NCI-H1417 (cell line): ENCODE measurements around the gene OR2Y1.
A peak's percentile ranks its signal among the peaks of the same experiment; 100 is the strongest.
"Not testable (repeated sequence)": the region's sequence is repeated elsewhere in the genome, so short reads cannot be mapped to it uniquely, and the experiment has no call there.

Experiments
- DNase-seq, 3 experiments: peaks; one replicate each; lab custom pipeline; 2025; lab: John Stamatoyannopoulos, UW

The OR2Y1 gene

GRCh38 chr5:180739271-180739670 lies 587 bp downstream of the OR2Y1 start:
- DNase-seq, result no peak

GRCh38 chr5:180736536-180736935 lies 3.3 kb downstream of the OR2Y1 start:
- peak in 1 of 3 experiments; percentile 67 for DNase-seq

- no peak for DNase-seq
These were observed 14.9 kb downstream of the OR2Y1 start for GRCh38 chr5:180724944-180725343.

DNA sequence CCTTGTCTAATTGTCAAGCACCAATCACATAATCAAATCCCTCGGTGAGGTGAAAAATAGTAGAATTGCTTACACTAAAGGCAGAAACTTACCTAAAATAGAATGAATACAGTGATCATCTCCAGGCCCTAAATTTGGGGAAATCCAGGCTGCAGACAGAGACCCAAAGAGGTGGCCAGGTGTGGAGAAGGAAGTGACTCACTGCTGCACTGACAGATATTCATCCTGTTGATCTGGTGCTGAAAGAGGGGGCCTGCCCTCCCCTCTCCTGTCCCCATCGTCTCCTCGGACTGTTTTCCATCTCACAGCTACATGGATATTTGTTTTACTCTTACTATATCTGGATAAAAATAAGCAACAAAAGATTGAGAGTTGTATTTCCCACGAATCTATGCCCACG lies 15.9 kb downstream of the OR2Y1 start:
- DNase-seq, result no peak

DNA sequence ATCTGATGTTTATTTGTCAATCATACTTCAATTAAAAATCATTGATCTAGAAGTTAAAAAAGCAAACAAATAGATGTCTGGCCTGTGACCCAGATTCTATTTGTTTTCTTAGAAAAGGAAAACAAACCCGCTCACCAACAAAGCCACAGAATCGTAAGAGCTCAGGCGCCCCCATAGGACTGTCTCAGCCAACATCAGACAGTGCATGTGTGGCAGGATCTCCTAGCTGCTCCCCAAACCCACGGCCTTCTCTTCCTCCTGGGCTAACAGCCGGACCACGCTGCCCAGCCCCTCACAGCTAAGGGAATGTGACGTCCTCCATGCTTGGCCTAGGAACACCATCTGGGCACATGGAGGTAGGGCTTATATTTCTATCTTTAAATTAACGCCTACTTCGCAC lies 19.4 kb downstream of the OR2Y1 start:
- DNase-seq, result no peak

DNA sequence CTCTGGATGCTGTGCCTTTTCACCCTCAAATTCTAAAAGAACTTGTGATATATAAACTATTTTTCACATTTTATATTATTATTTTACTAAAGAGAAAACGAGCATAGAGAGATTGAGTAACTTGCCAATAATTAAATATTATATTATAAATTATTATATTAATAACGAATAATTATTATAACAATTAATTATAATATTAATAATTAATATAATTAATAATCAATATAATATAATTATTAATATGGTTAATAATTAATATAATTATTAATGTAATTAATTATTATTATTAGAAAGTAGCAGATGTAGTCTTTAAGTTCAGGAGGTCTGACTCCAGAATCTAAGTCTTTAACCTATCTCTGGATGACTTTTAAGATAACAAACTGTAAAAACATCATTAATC lies 20.1 kb downstream of the OR2Y1 start:
- no peak for DNase-seq

GRCh38 chr5:180718810-180719453 lies 20.9 kb downstream of the OR2Y1 start:
- DNase-seq, result peak in 2 of 3 experiments; percentile 13 to 34

GRCh38 chr5:180717989-180718388 lies 21.9 kb downstream of the OR2Y1 start:
- no peak for DNase-seq

- peak in 1 of 3 experiments; percentile 19 for DNase-seq
These were observed 35.5 kb downstream of the OR2Y1 start for GRCh38 chr5:180704362-180704761.

- no peak for DNase-seq
These were observed 35.9 kb downstream of the OR2Y1 start for GRCh38 chr5:180703912-180704311.

GRCh38 chr5:180703371-180703770 lies 36.5 kb downstream of the OR2Y1 start:
- not testable (repeated sequence) for DNase-seq

- DNase-seq, result not testable (repeated sequence)
These were observed 39.4 kb downstream of the OR2Y1 start for GRCh38 chr5:180700440-180700839.

- DNase-seq, result no peak
These were observed 40.8 kb downstream of the OR2Y1 start for GRCh38 chr5:180699042-180699441.

GRCh38 chr5:180696116-180696515 lies 43.7 kb downstream of the OR2Y1 start:
- DNase-seq, result no peak

DNA sequence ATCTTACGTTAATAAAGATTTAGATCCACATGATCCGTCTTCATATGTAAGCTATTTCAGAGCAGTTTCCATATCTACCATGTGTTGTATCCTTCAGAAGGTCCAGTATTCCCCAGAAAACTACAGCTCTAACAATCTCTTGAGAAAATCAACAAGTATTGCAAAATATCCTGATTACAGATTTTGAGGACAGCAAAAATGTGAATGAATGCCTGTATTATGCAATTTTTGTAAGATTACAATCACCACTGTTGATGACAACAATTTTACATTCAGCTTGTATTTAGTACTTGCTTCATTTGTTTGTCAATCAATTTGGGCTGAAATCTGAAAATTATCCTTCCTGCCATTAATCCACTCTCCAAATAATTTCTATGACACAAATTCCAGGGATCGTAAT lies 47.4 kb downstream of the OR2Y1 start:
- no peak for DNase-seq

- no peak for DNase-seq
These were observed 48.8 kb downstream of the OR2Y1 start for GRCh38 chr5:180691046-180691445.

DNA sequence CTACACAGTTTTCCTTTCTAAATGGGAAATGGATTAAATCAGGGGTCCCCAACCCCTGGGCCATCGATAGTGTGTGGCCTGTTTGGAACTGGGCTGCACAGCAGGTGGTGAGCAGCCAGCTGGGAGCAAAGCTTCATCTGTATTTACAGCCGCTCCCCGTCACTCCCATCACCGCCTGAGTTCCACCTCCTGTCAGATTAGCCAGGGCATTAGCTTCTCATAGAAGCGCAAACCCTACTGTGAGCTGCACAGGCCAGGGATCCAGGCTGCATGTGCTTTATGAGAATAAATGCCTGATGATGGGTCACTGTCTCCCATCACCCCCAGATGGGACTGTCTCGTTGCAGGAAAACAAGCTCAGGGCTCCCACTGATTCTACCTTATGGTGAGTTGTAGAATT lies 49.3 kb downstream of the OR2Y1 start:
- no peak for DNase-seq

DNA sequence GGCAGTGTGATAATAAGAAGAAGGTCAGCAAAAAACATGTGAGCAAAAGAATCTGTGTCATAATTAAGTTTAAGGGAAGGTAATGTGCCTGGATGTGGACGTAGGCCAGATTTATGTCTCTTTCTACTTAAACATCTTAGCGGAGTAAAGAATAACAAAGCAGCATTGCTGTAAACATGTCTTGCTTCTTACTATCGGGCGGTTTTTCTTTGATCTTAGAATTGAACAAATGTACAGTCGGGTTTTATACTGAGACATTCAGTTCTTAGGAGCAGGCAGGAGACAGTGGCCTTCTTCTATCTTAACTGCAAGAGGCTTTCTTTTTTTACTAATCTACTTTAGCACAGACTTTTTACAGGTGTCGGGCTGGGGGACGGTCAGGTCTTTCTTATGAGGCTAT lies 50.1 kb downstream of the OR2Y1 start:
- DNase-seq, result no peak
